Renal cortex interstitium (tissue), 11 donors: Measurements from ENCODE around the gene SRP54. TPM values are rescaled to one million over a fixed set of nuclear protein-coding genes. Genes with fewer than 3 reads are reported as not detected.
"Not testable (repeated sequence)": the region's sequence is repeated elsewhere in the genome, so short reads cannot be mapped to it uniquely, and the experiment has no call there.

Experiments used
- DNase-seq, 11 donors: peaks; one replicate each; pipeline ENCODE4 v3.0.0-alpha.2; 2013; ENCODE audit warnings: low read depth in 9 of 11, low spot score in 4 of 11; ENCODE audit errors: extremely low read depth in 1 of 11
- polyA plus RNA-seq, 3 donors: library from polyadenylated mRNA; unstranded; fragments of 120-200 nt; gene quantifications; one replicate each; pipeline ENCODE4 v1.2.1, GENCODE V29; 2013; ENCODE audit not compliant: insufficient read length in 3 of 3

SRP54 gene
- polyA plus RNA-seq, 3 donors, result 65.3 to 80.9 (median 77.4) TPM

GRCh38 chr14:35034944-35035554 is 52.3 kb downstream of the SRP54 start:
- not testable (repeated sequence) for DNase-seq

GRCh38 chr14:35038312-35038711 is 55.5 kb downstream of the SRP54 start:
- DNase-seq, result not testable (repeated sequence)

- DNase-seq, result no peak
These were observed 59.8 kb downstream of the SRP54 start for GRCh38 chr14:35042632-35043031.

- no peak for DNase-seq
These were observed 60.3 kb downstream of the SRP54 start for GRCh38 chr14:35043046-35043445.

GRCh38 chr14:35044939-35045797 is 62.4 kb downstream of the SRP54 start:
- no peak for DNase-seq

- peak in 1 of 11 donors; percentile 1 for DNase-seq
These were observed 62.9 kb downstream of the SRP54 start for GRCh38 chr14:35045798-35046047.

- peak; percentile 75 to 95 (median 91) for DNase-seq
These were observed 63.4 kb downstream of the SRP54 start, which contains the start of gene FAM177A1 for GRCh38 chr14:35046048-35046750. Gene FAM177A1, plus strand, starts transcription at chr14:35046272. Its CDS starts 192 bp downstream, at chr14:35046464.

GRCh38 chr14:35046751-35047536 is 64.2 kb downstream of the SRP54 start:
- DNase-seq, result peak in 4 of 11 donors; percentile 12 to 29 (median 20)

- no peak for DNase-seq
These were observed 65.3 kb downstream of the SRP54 start for GRCh38 chr14:35047976-35048513.

- no peak for DNase-seq
These were observed 67.9 kb downstream of the SRP54 start for GRCh38 chr14:35050652-35051051.

GRCh38 chr14:35051796-35052195 is 69.0 kb downstream of the SRP54 start:
- DNase-seq, result no peak

GRCh38 chr14:35052637-35053036 is 69.8 kb downstream of the SRP54 start:
- DNase-seq, result no peak

GRCh38 chr14:35061113-35061791 is 78.5 kb downstream of the SRP54 start:
- not testable (repeated sequence) for DNase-seq

GRCh38 chr14:35065731-35066130 is 82.9 kb downstream of the SRP54 start:
- not testable (repeated sequence) for DNase-seq

- no peak for DNase-seq
These were observed 85.6 kb downstream of the SRP54 start for GRCh38 chr14:35068238-35069012.

GRCh38 chr14:35072226-35072625 is 89.4 kb downstream of the SRP54 start:
- no peak for DNase-seq

- no peak for DNase-seq
These were observed 90.7 kb downstream of the SRP54 start for GRCh38 chr14:35073486-35073885.

- DNase-seq, result no peak
These were observed 95.3 kb downstream of the SRP54 start for GRCh38 chr14:35078082-35078481.
